ENCODE data around the gene RBM26.

RBM26 gene

GRCh38 chr13:79340490-79340889 is 65.6 kb downstream of the RBM26 start:
- H3K27me3 ChIP-seq (ENCODE audit: control insufficient read depth in 1 of 2, insufficient read depth in 2 of 2, low read length in 2 of 2): no peaks in the 10 kb centered on the region
- H3K27ac ChIP-seq (ENCODE audit: low read length): no peak overlapping the region
- H3K9ac ChIP-seq (ENCODE audit: low read length in 2 of 2): no peak overlapping the region
- H3K36me3 ChIP-seq (ENCODE audit: control insufficient read depth in 2 of 2, insufficient read depth in 2 of 2, low read length in 2 of 2): peaks cover 20 to 33% of the 10 kb centered on the region in 2 donors
- H3K9me3 ChIP-seq (ENCODE audit: control insufficient read depth in 2 of 2, low read length in 2 of 2): no peaks in the 10 kb centered on the region
- no peak overlapping the region for H3K4me3 ChIP-seq (ENCODE audit: low read length in 2 of 2)
- no peaks in the 10 kb centered on the region for H3K4me1 ChIP-seq (ENCODE audit: control insufficient read depth, insufficient read depth, low read length)

GRCh38 chr13:79338343-79338742 is 67.7 kb downstream of the RBM26 start:
- H3K4me3 ChIP-seq (ENCODE audit: low read length in 2 of 2): no peak overlapping the region
- no peak overlapping the region for H3K27ac ChIP-seq (ENCODE audit: low read length)
- H3K27me3 ChIP-seq (ENCODE audit: control insufficient read depth in 1 of 2, insufficient read depth in 2 of 2, low read length in 2 of 2): no peaks in the 10 kb centered on the region
- H3K36me3 ChIP-seq (ENCODE audit: control insufficient read depth in 2 of 2, insufficient read depth in 2 of 2, low read length in 2 of 2): peaks cover 14 to 35% of the 10 kb centered on the region in 2 donors
- H3K9me3 ChIP-seq (ENCODE audit: control insufficient read depth in 2 of 2, low read length in 2 of 2): no peaks in the 10 kb centered on the region
- no peaks in the 10 kb centered on the region for H3K4me1 ChIP-seq (ENCODE audit: control insufficient read depth, insufficient read depth, low read length)
- no peak overlapping the region for H3K9ac ChIP-seq (ENCODE audit: low read length in 2 of 2)

DNA sequence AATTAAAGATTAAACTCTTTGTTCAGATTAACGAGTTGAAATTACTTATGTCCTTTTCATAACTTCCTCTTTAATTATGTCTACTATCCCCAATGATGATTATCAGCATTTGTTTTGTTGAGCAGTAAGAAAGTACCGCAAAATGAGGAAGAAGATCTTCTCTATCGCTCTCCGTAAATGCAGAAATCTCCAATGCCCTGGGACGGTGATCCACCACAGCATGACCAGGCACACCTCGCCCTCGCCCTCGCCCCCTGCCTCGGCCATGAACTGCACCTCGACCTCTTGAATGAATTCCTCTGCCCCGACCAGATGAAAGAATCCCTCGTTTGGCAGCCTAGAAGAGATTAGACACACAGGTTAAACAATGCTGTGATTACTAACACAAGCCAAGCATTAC is 69.1 kb downstream of the RBM26 start:
- peaks cover 14 to 33% of the 10 kb centered on the region in 2 donors for H3K36me3 ChIP-seq (ENCODE audit: control insufficient read depth in 2 of 2, insufficient read depth in 2 of 2, low read length in 2 of 2)

DNA sequence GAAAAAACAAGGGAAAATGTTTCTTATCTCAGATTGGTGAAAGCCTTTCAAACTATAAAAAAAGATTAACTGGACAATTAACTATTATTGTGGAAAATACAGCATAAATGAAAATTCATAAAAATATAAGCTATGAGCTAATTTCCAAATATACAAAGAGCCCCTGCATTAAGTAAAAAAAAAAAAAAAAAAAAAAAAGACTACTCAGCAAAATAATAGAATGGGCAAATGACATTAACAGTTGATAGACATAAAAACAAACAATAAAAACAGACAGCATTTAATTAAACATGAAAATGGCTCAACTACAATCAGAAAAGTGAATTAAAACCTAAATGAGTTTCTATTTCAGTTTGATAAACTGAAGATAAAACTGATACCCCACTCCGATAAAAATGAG is 77.5 kb downstream of the RBM26 start:
- no peaks in the 10 kb centered on the region for H3K27me3 ChIP-seq (ENCODE audit: control insufficient read depth in 1 of 2, insufficient read depth in 2 of 2, low read length in 2 of 2)
- H3K4me1 ChIP-seq (ENCODE audit: control insufficient read depth, insufficient read depth, low read length): no peaks in the 10 kb centered on the region
- H3K36me3 ChIP-seq (ENCODE audit: control insufficient read depth in 2 of 2, insufficient read depth in 2 of 2, low read length in 2 of 2): peaks cover 3 to 6% of the 10 kb centered on the region in 2 donors
- H3K9me3 ChIP-seq (ENCODE audit: control insufficient read depth in 2 of 2, low read length in 2 of 2): no peaks in the 10 kb centered on the region
- H3K9ac ChIP-seq (ENCODE audit: low read length in 2 of 2): no peak overlapping the region
- no peak overlapping the region for H3K27ac ChIP-seq (ENCODE audit: low read length)
- no peak overlapping the region for H3K4me3 ChIP-seq (ENCODE audit: low read length in 2 of 2)

More for the DNA sequence above, 69.1 kb downstream of the RBM26 start:
- H3K4me1 ChIP-seq (ENCODE audit: control insufficient read depth, insufficient read depth, low read length): no peaks in the 10 kb centered on the region
- H3K4me3 ChIP-seq (ENCODE audit: low read length in 2 of 2): no peak overlapping the region
- H3K27ac ChIP-seq (ENCODE audit: low read length): no peak overlapping the region
- H3K9me3 ChIP-seq (ENCODE audit: control insufficient read depth in 2 of 2, low read length in 2 of 2): no peaks in the 10 kb centered on the region
- H3K27me3 ChIP-seq (ENCODE audit: control insufficient read depth in 1 of 2, insufficient read depth in 2 of 2, low read length in 2 of 2): no peaks in the 10 kb centered on the region
- no peak overlapping the region for H3K9ac ChIP-seq (ENCODE audit: low read length in 2 of 2)

GRCh38 chr13:79320433-79320832 is 85.6 kb downstream of the RBM26 start:
- H3K9me3 ChIP-seq (ENCODE audit: control insufficient read depth in 2 of 2, low read length in 2 of 2): no peaks in the 10 kb centered on the region
- H3K4me3 ChIP-seq (ENCODE audit: low read length in 2 of 2): no peak overlapping the region
- H3K27me3 ChIP-seq (ENCODE audit: control insufficient read depth in 1 of 2, insufficient read depth in 2 of 2, low read length in 2 of 2): no peaks in the 10 kb centered on the region
- no peak overlapping the region for H3K9ac ChIP-seq (ENCODE audit: low read length in 2 of 2)
- H3K36me3 ChIP-seq (ENCODE audit: control insufficient read depth in 2 of 2, insufficient read depth in 2 of 2, low read length in 2 of 2): peaks cover 0 to 12% of the 10 kb centered on the region in 2 donors
- no peak overlapping the region for H3K27ac ChIP-seq (ENCODE audit: low read length)
- no peaks in the 10 kb centered on the region for H3K4me1 ChIP-seq (ENCODE audit: control insufficient read depth, insufficient read depth, low read length)

- Histone ChIP-seq H3K36me3 (ENCODE audit: control insufficient read depth in 2 of 2, insufficient read depth in 2 of 2, low read length in 2 of 2) (peaks cover 0 to 12% of the 10 kb centered on the region in 2 donors), H3K4me3 (ENCODE audit: low read length in 2 of 2) (no peak overlapping the region), H3K9ac (ENCODE audit: low read length in 2 of 2) (no peak overlapping the region), H3K4me1 (ENCODE audit: control insufficient read depth, insufficient read depth, low read length) (no peaks in the 10 kb centered on the region), H3K9me3 (ENCODE audit: control insufficient read depth in 2 of 2, low read length in 2 of 2) (no peaks in the 10 kb centered on the region), H3K27me3 (ENCODE audit: control insufficient read depth in 1 of 2, insufficient read depth in 2 of 2, low read length in 2 of 2) (no peaks in the 10 kb centered on the region), H3K27ac (ENCODE audit: low read length) (no peak overlapping the region)
Measured at GRCh38 chr13:79318664-79319063, 87.4 kb downstream of the RBM26 start.

DNA sequence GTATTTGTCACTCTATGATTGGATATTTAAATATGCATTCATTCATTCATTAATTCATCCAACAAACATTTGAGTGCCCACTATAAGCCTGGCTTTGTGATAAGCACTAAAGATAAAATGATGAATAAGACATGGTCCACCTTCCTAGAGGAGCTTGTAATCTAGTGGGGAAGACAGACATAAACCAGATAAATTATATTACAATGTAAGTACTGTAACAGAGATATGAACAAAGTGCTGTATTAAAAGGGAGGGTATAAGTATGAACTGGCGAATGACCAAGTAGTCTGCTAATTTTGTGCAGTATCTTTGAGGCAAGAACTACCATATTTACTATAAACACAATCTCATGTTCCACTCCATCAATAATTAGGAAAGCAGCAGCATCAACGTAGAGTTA is 88.2 kb downstream of the RBM26 start:
- Histone ChIP-seq H3K36me3 (ENCODE audit: control insufficient read depth in 2 of 2, insufficient read depth in 2 of 2, low read length in 2 of 2) (peaks cover 0 to 12% of the 10 kb centered on the region in 2 donors), H3K9ac (ENCODE audit: low read length in 2 of 2) (no peak overlapping the region), H3K27ac (ENCODE audit: low read length) (no peak overlapping the region), H3K27me3 (ENCODE audit: control insufficient read depth in 1 of 2, insufficient read depth in 2 of 2, low read length in 2 of 2) (no peaks in the 10 kb centered on the region), H3K4me3 (ENCODE audit: low read length in 2 of 2) (no peak overlapping the region), H3K9me3 (ENCODE audit: control insufficient read depth in 2 of 2, low read length in 2 of 2) (no peaks in the 10 kb centered on the region), H3K4me1 (ENCODE audit: control insufficient read depth, insufficient read depth, low read length) (no peaks in the 10 kb centered on the region)

DNA sequence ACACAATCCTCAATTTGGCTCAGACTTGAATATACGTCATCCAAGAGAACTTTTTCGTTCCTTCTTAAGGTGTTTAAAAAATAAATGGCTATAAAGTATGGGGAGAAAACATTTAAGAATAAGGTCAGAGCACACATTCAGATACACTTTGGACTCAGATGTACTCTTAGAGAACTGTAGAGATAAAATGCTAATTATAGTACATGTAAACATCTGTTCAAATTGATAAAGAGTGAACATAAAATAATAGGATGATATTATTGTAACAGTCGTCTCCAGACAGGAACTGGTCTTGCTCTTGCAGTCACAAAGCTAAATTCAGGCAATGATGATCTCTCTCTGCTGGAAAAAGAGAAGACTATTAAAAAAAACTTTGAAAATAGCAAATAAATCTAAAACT is 91.4 kb downstream of the RBM26 start:
- Histone ChIP-seq H3K9me3 (ENCODE audit: control insufficient read depth in 2 of 2, low read length in 2 of 2) (no peaks in the 10 kb centered on the region), H3K4me1 (ENCODE audit: control insufficient read depth, insufficient read depth, low read length) (no peaks in the 10 kb centered on the region), H3K27ac (ENCODE audit: low read length) (no peak overlapping the region), H3K27me3 (ENCODE audit: control insufficient read depth in 1 of 2, insufficient read depth in 2 of 2, low read length in 2 of 2) (no peaks in the 10 kb centered on the region), H3K9ac (ENCODE audit: low read length in 2 of 2) (no peak overlapping the region), H3K4me3 (ENCODE audit: low read length in 2 of 2) (no peak overlapping the region), H3K36me3 (ENCODE audit: control insufficient read depth in 2 of 2, insufficient read depth in 2 of 2, low read length in 2 of 2) (no peaks in the 10 kb centered on the region)

DNA sequence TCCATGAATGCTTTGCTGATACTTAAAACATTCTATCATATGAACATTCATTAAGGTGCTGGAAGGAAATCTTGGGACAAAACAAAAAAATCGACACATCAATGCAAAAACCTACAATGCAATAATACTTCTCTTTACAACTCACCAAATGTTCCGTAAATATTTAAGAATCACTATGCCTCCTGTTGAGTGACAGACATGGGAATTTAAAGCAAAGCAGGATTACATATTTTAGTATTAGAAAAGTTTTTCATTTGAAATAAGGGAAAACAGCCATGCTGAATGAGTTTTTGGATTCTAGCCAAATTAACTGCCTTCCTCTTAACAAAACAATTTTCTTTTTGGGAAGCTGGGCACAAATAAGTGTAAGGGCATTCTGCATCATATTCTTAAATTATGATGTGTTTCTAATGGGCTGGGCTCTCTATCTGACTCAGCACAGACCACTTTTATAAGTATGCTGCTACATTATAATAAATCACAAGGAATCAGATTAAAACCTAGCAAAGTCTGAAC is 93.7 kb downstream of the RBM26 start:
- Histone ChIP-seq H3K4me1 (ENCODE audit: control insufficient read depth, insufficient read depth, low read length) (no peaks in the 10 kb centered on the region), H3K9me3 (ENCODE audit: control insufficient read depth in 2 of 2, low read length in 2 of 2) (no peaks in the 10 kb centered on the region), H3K36me3 (ENCODE audit: control insufficient read depth in 2 of 2, insufficient read depth in 2 of 2, low read length in 2 of 2) (no peaks in the 10 kb centered on the region), H3K27me3 (ENCODE audit: control insufficient read depth in 1 of 2, insufficient read depth in 2 of 2, low read length in 2 of 2) (no peaks in the 10 kb centered on the region), H3K9ac (ENCODE audit: low read length in 2 of 2) (no peak overlapping the region), H3K27ac (ENCODE audit: low read length) (no peak overlapping the region), H3K4me3 (ENCODE audit: low read length in 2 of 2) (no peak overlapping the region)

GRCh38 chr13:79311386-79311785 is 94.7 kb downstream of the RBM26 start:
- H3K27ac ChIP-seq (ENCODE audit: low read length): no peak overlapping the region
- H3K4me1 ChIP-seq (ENCODE audit: control insufficient read depth, insufficient read depth, low read length): no peaks in the 10 kb centered on the region
- H3K9me3 ChIP-seq (ENCODE audit: control insufficient read depth in 2 of 2, low read length in 2 of 2): no peaks in the 10 kb centered on the region
- H3K36me3 ChIP-seq (ENCODE audit: control insufficient read depth in 2 of 2, insufficient read depth in 2 of 2, low read length in 2 of 2): no peaks in the 10 kb centered on the region
- no peak overlapping the region for H3K9ac ChIP-seq (ENCODE audit: low read length in 2 of 2)
- no peak overlapping the region for H3K4me3 ChIP-seq (ENCODE audit: low read length in 2 of 2)
- no peaks in the 10 kb centered on the region for H3K27me3 ChIP-seq (ENCODE audit: control insufficient read depth in 1 of 2, insufficient read depth in 2 of 2, low read length in 2 of 2)

- no peaks in the 10 kb centered on the region for H3K36me3 ChIP-seq (ENCODE audit: control insufficient read depth in 2 of 2, insufficient read depth in 2 of 2, low read length in 2 of 2)
- H3K27ac ChIP-seq (ENCODE audit: low read length): no peak overlapping the region
- H3K4me1 ChIP-seq (ENCODE audit: control insufficient read depth, insufficient read depth, low read length): no peaks in the 10 kb centered on the region
- no peaks in the 10 kb centered on the region for H3K27me3 ChIP-seq (ENCODE audit: control insufficient read depth in 1 of 2, insufficient read depth in 2 of 2, low read length in 2 of 2)
- H3K4me3 ChIP-seq (ENCODE audit: low read length in 2 of 2): no peak overlapping the region
- H3K9me3 ChIP-seq (ENCODE audit: control insufficient read depth in 2 of 2, low read length in 2 of 2): no peaks in the 10 kb centered on the region
- no peak overlapping the region for H3K9ac ChIP-seq (ENCODE audit: low read length in 2 of 2)
Measured at GRCh38 chr13:79309690-79310089, 96.4 kb downstream of the RBM26 start.
